Uterus (tissue), 2 donors: Measurements from ENCODE around the gene PSMG3.

Experiments
- POLR2A ChIP-seq, 2 donors: fragments of 450-650 bp; IDR thresholded peaks; one replicate each; pipeline ENCODE4 v1.6.1; 2016; ENCODE audit warnings: antibody characterized with exemption in 2 of 2, mild to moderate bottlenecking in 1 of 2, moderate library complexity in 1 of 2
- TF ChIP-seq, protein P1 (sequence below), 4 experiments: fragments of 200-600 bp in 2 of 4; fragments of 450-650 bp in 2 of 4; sonication (generic) in 2 of 4; IDR thresholded peaks; one replicate each; pipeline ENCODE4 v1.5.1; 2016 to 2019; ENCODE audit warnings: antibody characterized with exemption in 4 of 4, mild to moderate bottlenecking in 2 of 4, moderate library complexity in 1 of 4

- TF ChIP-seq, protein P1, sequence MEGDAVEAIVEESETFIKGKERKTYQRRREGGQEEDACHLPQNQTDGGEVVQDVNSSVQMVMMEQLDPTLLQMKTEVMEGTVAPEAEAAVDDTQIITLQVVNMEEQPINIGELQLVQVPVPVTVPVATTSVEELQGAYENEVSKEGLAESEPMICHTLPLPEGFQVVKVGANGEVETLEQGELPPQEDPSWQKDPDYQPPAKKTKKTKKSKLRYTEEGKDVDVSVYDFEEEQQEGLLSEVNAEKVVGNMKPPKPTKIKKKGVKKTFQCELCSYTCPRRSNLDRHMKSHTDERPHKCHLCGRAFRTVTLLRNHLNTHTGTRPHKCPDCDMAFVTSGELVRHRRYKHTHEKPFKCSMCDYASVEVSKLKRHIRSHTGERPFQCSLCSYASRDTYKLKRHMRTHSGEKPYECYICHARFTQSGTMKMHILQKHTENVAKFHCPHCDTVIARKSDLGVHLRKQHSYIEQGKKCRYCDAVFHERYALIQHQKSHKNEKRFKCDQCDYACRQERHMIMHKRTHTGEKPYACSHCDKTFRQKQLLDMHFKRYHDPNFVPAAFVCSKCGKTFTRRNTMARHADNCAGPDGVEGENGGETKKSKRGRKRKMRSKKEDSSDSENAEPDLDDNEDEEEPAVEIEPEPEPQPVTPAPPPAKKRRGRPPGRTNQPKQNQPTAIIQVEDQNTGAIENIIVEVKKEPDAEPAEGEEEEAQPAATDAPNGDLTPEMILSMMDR (IDR thresholded peaks at IDR 0.05) = no peak
- no peak for TF ChIP-seq POLR2A (IDR thresholded peaks at IDR 0.05)
Measured at GRCh38 chr7:1535100-1535458, 34.8 kb downstream of the PSMG3 start.
